ENCODE measurements around the gene AMELX.

- TF ChIP-seq CTCF (IDR thresholded peaks at IDR 0.05; ENCODE audit: low read depth, low read length, missing input control): no peak
- TF ChIP-seq, protein P1, sequence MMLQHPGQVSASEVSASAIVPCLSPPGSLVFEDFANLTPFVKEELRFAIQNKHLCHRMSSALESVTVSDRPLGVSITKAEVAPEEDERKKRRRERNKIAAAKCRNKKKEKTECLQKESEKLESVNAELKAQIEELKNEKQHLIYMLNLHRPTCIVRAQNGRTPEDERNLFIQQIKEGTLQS (IDR thresholded peaks at IDR 0.05): no peak
- TF ChIP-seq ZBTB33 (IDR thresholded peaks at IDR 0.05): no peak
- no peak for TF ChIP-seq MAX (IDR thresholded peaks at IDR 0.05)
- no peak for TF ChIP-seq GABPA (IDR thresholded peaks at IDR 0.05 in 1 of 2, conservative IDR thresholded peaks at IDR 0.05 in 1 of 2)
- TF ChIP-seq, protein P2, sequence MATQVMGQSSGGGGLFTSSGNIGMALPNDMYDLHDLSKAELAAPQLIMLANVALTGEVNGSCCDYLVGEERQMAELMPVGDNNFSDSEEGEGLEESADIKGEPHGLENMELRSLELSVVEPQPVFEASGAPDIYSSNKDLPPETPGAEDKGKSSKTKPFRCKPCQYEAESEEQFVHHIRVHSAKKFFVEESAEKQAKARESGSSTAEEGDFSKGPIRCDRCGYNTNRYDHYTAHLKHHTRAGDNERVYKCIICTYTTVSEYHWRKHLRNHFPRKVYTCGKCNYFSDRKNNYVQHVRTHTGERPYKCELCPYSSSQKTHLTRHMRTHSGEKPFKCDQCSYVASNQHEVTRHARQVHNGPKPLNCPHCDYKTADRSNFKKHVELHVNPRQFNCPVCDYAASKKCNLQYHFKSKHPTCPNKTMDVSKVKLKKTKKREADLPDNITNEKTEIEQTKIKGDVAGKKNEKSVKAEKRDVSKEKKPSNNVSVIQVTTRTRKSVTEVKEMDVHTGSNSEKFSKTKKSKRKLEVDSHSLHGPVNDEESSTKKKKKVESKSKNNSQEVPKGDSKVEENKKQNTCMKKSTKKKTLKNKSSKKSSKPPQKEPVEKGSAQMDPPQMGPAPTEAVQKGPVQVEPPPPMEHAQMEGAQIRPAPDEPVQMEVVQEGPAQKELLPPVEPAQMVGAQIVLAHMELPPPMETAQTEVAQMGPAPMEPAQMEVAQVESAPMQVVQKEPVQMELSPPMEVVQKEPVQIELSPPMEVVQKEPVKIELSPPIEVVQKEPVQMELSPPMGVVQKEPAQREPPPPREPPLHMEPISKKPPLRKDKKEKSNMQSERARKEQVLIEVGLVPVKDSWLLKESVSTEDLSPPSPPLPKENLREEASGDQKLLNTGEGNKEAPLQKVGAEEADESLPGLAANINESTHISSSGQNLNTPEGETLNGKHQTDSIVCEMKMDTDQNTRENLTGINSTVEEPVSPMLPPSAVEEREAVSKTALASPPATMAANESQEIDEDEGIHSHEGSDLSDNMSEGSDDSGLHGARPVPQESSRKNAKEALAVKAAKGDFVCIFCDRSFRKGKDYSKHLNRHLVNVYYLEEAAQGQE (IDR thresholded peaks at IDR 0.05): no peak
- no peak for TF ChIP-seq TAF1 (conservative IDR thresholded peaks at IDR 0.05)
- TF ChIP-seq JUND (IDR thresholded peaks at IDR 0.05): no peak
- TF ChIP-seq RAD21 (IDR thresholded peaks at IDR 0.05): no peak
- TF ChIP-seq SP1 (IDR thresholded peaks at IDR 0.05): no peak
- TF ChIP-seq HNF4A (conservative IDR thresholded peaks at IDR 0.05): no peak
- TF ChIP-seq FOXA1 (IDR thresholded peaks at IDR 0.05): no peak
- no peak for TF ChIP-seq YY1 (IDR thresholded peaks at IDR 0.05)
- TF ChIP-seq HNF4G (IDR thresholded peaks at IDR 0.05): no peak
Measured at GRCh38 chrX:11244636-11245035, 48.6 kb upstream of the AMELX start.
